ENCODE data around the gene HHAT.

The HHAT gene

DNA sequence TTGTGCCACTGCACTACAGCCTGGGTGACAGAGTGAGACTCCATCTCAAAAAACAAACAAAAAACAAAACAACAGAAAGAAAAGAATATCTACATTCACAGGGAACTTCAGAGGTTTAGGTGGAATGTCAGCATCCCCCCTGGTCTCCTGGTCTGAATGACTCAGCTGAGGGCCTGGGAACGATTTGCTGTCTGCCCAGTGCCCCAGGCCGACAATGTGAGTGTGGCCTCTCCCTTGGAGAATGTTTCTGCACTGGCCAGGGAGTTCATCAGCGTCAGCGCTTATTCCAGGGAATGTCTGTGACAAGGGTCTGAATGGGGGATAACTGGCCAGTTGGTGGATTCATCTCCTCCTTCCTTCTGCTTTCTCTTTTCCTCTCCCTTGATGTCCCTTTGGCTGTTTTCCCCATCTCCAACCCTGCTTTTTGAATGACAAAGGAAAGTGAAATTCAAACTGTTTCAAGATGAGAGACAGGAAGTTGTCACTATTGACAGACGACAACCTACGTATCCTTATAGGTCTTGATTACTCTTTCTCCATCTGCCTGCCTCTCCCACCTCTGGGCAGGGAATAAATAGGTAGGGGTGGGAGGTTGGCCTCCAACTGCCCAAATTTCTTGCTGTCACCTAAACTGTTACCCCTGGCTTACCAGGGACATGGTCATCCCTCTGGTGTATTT lies 213.1 kb downstream of the HHAT start:
- Histone ChIP-seq H3K9me3 (replicated peaks in 1 of 11) (no peaks in the 10 kb centered on the region), H3K36me3 (no peaks in the 10 kb centered on the region), H4K20me1 (no peaks in the 10 kb centered on the region), H3K4me2 (peak overlapping the region in 2 of 11 experiments; percentile 9 to 26; a peak in 1 of 22 replicates), H3K27me3 (no peaks in the 10 kb centered on the region), H3K9ac (no peak overlapping the region), H3K4me1 (peaks cover 0 to 7% (median 0%) of the 10 kb centered on the region in 10 experiments; a peak in 2 of 20 replicates), H3K27ac (no peak overlapping the region), H3K4me3 (no peak overlapping the region)
- TF ChIP-seq Cebpa-rat (IDR thresholded peaks at IDR 0.05): no peak

- Histone ChIP-seq H3K4me3 (no peak overlapping the region), H3K36me3 (no peaks in the 10 kb centered on the region), H3K4me1 (no peaks in the 10 kb centered on the region), H4K20me1 (no peaks in the 10 kb centered on the region; a peak in 1 of 22 replicates), H3K9me3 (replicated peaks in 1 of 11) (no peaks in the 10 kb centered on the region), H3K9ac (no peak overlapping the region), H3K27me3 (no peaks in the 10 kb centered on the region), H3K27ac (no peak overlapping the region), H3K4me2 (no peak overlapping the region)
- TF ChIP-seq Cebpa-rat (IDR thresholded peaks at IDR 0.05): no peak
These were observed 223.2 kb downstream of the HHAT start for GRCh38 chr1:210551899-210552298.

DNA sequence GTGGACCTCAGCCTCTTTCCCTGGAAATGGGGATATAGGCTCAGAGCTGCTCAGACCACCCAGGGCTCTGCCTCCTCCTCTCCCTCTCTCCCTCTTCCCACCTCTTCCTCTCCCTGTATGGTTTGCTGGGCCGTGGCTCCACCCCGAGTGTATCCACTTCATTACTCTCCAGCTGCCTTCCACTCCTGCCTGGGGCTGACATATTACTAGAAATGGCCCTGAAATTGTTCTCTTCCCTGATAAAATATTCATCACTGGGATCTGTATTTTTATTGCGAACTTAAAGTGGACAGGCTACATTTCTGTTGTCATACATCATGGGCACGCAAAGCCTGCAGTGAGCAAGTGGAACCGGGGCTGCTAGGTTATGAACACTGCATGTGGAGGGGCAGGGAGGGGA lies 225.0 kb downstream of the HHAT start:
- Histone ChIP-seq H4K20me1 (no peaks in the 10 kb centered on the region; a peak in 1 of 22 replicates), H3K27ac (no peak overlapping the region), H3K27me3 (no peaks in the 10 kb centered on the region), H3K4me2 (no peak overlapping the region), H3K36me3 (no peaks in the 10 kb centered on the region), H3K9me3 (replicated peaks in 1 of 11) (no peaks in the 10 kb centered on the region), H3K4me3 (no peak overlapping the region), H3K9ac (no peak overlapping the region), H3K4me1 (no peaks in the 10 kb centered on the region)
- no peak for TF ChIP-seq Cebpa-rat (IDR thresholded peaks at IDR 0.05)

GRCh38 chr1:210554382-210554781 lies 225.7 kb downstream of the HHAT start:
- H4K20me1 ChIP-seq: no peaks in the 10 kb centered on the region; a peak in 1 of 22 replicates
- no peak for TF ChIP-seq Cebpa-rat (IDR thresholded peaks at IDR 0.05)
- H3K4me2 ChIP-seq: no peak overlapping the region
- H3K4me1 ChIP-seq: no peaks in the 10 kb centered on the region
- no peak overlapping the region for H3K4me3 ChIP-seq
- no peaks in the 10 kb centered on the region for H3K9me3 ChIP-seq (replicated peaks in 1 of 11)
- H3K27me3 ChIP-seq: no peaks in the 10 kb centered on the region
- H3K36me3 ChIP-seq: no peaks in the 10 kb centered on the region
- H3K27ac ChIP-seq: no peak overlapping the region
- H3K9ac ChIP-seq: no peak overlapping the region

DNA sequence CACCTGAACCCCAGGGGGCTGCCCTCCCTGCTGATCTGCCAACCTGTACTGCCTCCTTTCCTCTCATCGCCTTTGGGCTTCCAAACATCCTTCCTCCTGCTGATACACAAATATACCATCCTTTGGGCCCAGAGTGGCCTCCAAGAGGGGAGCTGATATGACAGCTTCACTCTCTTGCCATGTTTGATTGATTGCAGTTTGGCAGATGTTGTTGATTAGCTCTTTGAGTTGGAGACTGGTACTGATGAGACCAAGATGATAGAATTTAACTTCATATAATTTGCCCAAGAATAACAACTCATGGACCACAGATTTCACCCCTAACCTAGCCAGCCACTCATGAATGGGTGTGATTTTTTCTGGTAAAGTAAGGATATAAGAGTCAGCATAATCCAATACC lies 227.8 kb downstream of the HHAT start:
- Histone ChIP-seq H3K4me1 (no peaks in the 10 kb centered on the region), H3K9me3 (replicated peaks in 1 of 11) (no peaks in the 10 kb centered on the region), H3K36me3 (no peaks in the 10 kb centered on the region), H3K4me2 (no peak overlapping the region), H3K27me3 (no peaks in the 10 kb centered on the region), H3K27ac (no peak overlapping the region), H3K4me3 (no peak overlapping the region), H4K20me1 (no peaks in the 10 kb centered on the region; a peak in 1 of 22 replicates), H3K9ac (no peak overlapping the region)
- no peak for TF ChIP-seq Cebpa-rat (IDR thresholded peaks at IDR 0.05)

DNA sequence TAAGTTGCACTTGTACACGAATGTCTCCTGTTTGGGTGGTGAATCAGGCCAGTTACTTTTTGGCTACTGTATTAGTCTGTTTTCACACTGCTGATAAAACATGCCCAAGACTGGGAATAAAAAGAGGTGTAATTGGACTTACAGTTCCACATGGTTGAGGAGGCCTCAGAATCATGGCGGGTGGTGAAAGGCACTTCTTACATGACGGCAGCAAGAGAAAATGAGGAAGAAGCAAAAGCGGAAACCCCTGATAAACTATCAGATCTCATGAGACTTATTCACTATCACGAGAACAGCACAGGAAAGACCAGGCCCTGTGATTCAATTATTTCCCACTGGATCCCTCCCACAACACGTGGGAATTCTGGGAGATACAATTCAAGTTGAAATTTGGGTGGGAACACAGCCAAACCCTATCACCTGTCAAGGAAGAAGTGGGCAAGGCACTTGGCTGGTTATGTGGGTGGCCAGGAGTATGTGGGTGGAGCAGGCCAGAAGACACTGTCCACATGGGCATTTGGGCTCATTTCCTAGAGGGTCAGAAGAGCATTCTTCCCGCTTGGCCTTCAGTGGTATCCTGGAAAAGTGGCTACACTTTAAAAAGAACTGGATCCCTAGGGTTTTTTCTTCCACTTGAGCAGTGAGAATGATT lies 228.8 kb downstream of the HHAT start:
- Histone ChIP-seq H3K36me3 (no peaks in the 10 kb centered on the region), H3K9ac (no peak overlapping the region), H3K4me2 (no peak overlapping the region), H3K4me1 (no peaks in the 10 kb centered on the region), H3K9me3 (replicated peaks in 1 of 11) (no peaks in the 10 kb centered on the region), H4K20me1 (no peaks in the 10 kb centered on the region; a peak in 1 of 22 replicates), H3K27ac (no peak overlapping the region), H3K27me3 (no peaks in the 10 kb centered on the region), H3K4me3 (no peak overlapping the region)
- TF ChIP-seq Cebpa-rat (IDR thresholded peaks at IDR 0.05): no peak

GRCh38 chr1:210558302-210558701 lies 229.6 kb downstream of the HHAT start:
- TF ChIP-seq Cebpa-rat (IDR thresholded peaks at IDR 0.05): no peak
- Histone ChIP-seq H4K20me1 (no peaks in the 10 kb centered on the region), H3K4me3 (no peak overlapping the region), H3K9ac (no peak overlapping the region), H3K36me3 (no peaks in the 10 kb centered on the region), H3K27me3 (no peaks in the 10 kb centered on the region), H3K4me2 (no peak overlapping the region; a peak in 1 of 22 replicates), H3K27ac (no peak overlapping the region), H3K9me3 (replicated peaks in 1 of 11) (no peaks in the 10 kb centered on the region), H3K4me1 (no peaks in the 10 kb centered on the region)

- H4K20me1 ChIP-seq: no peaks in the 10 kb centered on the region
- no peak overlapping the region for H3K9ac ChIP-seq
- no peaks in the 10 kb centered on the region for H3K36me3 ChIP-seq
- H3K4me1 ChIP-seq: peaks cover 0 to 5% (median 0%) of the 10 kb centered on the region in 10 experiments; a peak in 1 of 20 replicates
- no peak overlapping the region for H3K27ac ChIP-seq
- H3K4me2 ChIP-seq: no peak overlapping the region
- TF ChIP-seq Cebpa-rat (IDR thresholded peaks at IDR 0.05): no peak
- no peaks in the 10 kb centered on the region for H3K27me3 ChIP-seq
- no peaks in the 10 kb centered on the region for H3K9me3 ChIP-seq (replicated peaks in 1 of 11)
- no peak overlapping the region for H3K4me3 ChIP-seq
These were observed 236.6 kb downstream of the HHAT start for GRCh38 chr1:210565306-210565705.

- Histone ChIP-seq H4K20me1 (no peaks in the 10 kb centered on the region), H3K4me1 (peaks cover 0 to 5% (median 0%) of the 10 kb centered on the region in 10 experiments; a peak in 1 of 20 replicates), H3K36me3 (no peaks in the 10 kb centered on the region), H3K9ac (no peak overlapping the region), H3K27me3 (no peaks in the 10 kb centered on the region), H3K27ac (no peak overlapping the region; a peak in 1 of 22 replicates), H3K4me3 (no peak overlapping the region), H3K9me3 (replicated peaks in 1 of 11) (no peaks in the 10 kb centered on the region), H3K4me2 (peak overlapping the region in 1 of 11 experiments; percentile 26; a peak in 1 of 22 replicates)
- no peak for TF ChIP-seq Cebpa-rat (IDR thresholded peaks at IDR 0.05)
These were observed 239.9 kb downstream of the HHAT start for GRCh38 chr1:210568631-210569030.

DNA sequence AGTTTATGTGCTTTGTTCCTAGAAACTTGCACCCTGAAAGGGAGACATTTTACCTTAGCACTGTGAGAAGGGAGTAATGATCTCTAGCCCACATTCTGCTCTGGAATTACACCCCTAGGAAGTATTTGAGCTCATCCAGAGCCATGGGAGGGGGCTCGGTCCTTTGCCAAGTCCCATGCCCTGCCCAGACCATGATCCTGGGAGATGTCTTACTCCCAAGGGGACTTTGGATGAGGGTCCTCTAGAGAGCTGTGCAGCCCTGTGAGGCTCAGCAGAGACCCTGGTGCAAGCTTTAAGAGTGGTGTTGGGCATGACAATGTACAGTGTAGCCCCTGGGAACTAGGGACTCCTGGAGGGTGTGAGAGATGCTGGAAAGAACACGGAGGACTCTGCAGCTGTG lies 241.4 kb downstream of the HHAT start:
- TF ChIP-seq Cebpa-rat (IDR thresholded peaks at IDR 0.05): no peak
- no peak overlapping the region for H3K9ac ChIP-seq
- no peaks in the 10 kb centered on the region for H4K20me1 ChIP-seq

More for the DNA sequence above, 241.4 kb downstream of the HHAT start:
- H3K4me1 ChIP-seq: peaks cover 0 to 5% (median 0%) of the 10 kb centered on the region in 10 experiments; a peak in 1 of 20 replicates
- H3K4me3 ChIP-seq: no peak overlapping the region
- no peak overlapping the region for H3K4me2 ChIP-seq
- no peak overlapping the region for H3K27ac ChIP-seq
- no peaks in the 10 kb centered on the region for H3K27me3 ChIP-seq
- H3K9me3 ChIP-seq (replicated peaks in 1 of 11): no peaks in the 10 kb centered on the region
- no peaks in the 10 kb centered on the region for H3K36me3 ChIP-seq

Measured in BLaER1 treated with 17β-estradiol and CSF1 and Interleukin-3, amounts not matched to agents 10 nM and 100 nM (cell line).